Measurements from ENCODE around the gene CUZD1.

The CUZD1 gene

GRCh38 chr10:122854648-122855047 is 9.0 kb upstream of the CUZD1 start:
- H3K4me1 ChIP-seq (ENCODE audit: control insufficient read depth, insufficient read depth, low read length): peaks cover 5% of the 10 kb centered on the region; the same call in 1 of the 2 replicates
- no peaks in the 10 kb centered on the region for H3K36me3 ChIP-seq (ENCODE audit: control insufficient read depth, insufficient read depth, low read length)
- no peaks in the 10 kb centered on the region for H3K27me3 ChIP-seq (ENCODE audit: control insufficient read depth, insufficient read depth, low read length)
- H3K9ac ChIP-seq (ENCODE audit: low read depth, low read length): no peak overlapping the region
- H3K27ac ChIP-seq (ENCODE audit: low read depth, low read length): no peak overlapping the region
- H3K9me3 ChIP-seq (ENCODE audit: control insufficient read depth, insufficient read depth, low read length): no peaks in the 10 kb centered on the region
- H3K4me3 ChIP-seq (ENCODE audit: low read depth, low read length): no peak overlapping the region

- no peak overlapping the region for H3K27ac ChIP-seq (ENCODE audit: low read depth, low read length)
Observed at GRCh38 chr10:122853665-122854313, 8.1 kb upstream of the CUZD1 start.

GRCh38 chr10:122852261-122852660 is 6.6 kb upstream of the CUZD1 start:
- Histone ChIP-seq H3K27ac (ENCODE audit: low read depth, low read length) (peak overlapping the region; percentile 15), H3K4me1 (ENCODE audit: control insufficient read depth, insufficient read depth, low read length) (peaks cover 5% of the 10 kb centered on the region; the same call in 1 of the 2 replicates), H3K27me3 (ENCODE audit: control insufficient read depth, insufficient read depth, low read length) (no peaks in the 10 kb centered on the region), H3K4me3 (ENCODE audit: low read depth, low read length) (no peak overlapping the region), H3K36me3 (ENCODE audit: control insufficient read depth, insufficient read depth, low read length) (no peaks in the 10 kb centered on the region), H3K9me3 (ENCODE audit: control insufficient read depth, insufficient read depth, low read length) (no peaks in the 10 kb centered on the region), H3K9ac (ENCODE audit: low read depth, low read length) (no peak overlapping the region)

More at GRCh38 chr10:122853665-122854313, 8.1 kb upstream of the CUZD1 start:
- no peak overlapping the region for H3K9ac ChIP-seq (ENCODE audit: low read depth, low read length)
- no peaks in the 10 kb centered on the region for H3K36me3 ChIP-seq (ENCODE audit: control insufficient read depth, insufficient read depth, low read length)
- H3K9me3 ChIP-seq (ENCODE audit: control insufficient read depth, insufficient read depth, low read length): no peaks in the 10 kb centered on the region
- no peaks in the 10 kb centered on the region for H3K27me3 ChIP-seq (ENCODE audit: control insufficient read depth, insufficient read depth, low read length)
- peaks cover 5% of the 10 kb centered on the region; the same call in 1 of the 2 replicates for H3K4me1 ChIP-seq (ENCODE audit: control insufficient read depth, insufficient read depth, low read length)
- H3K4me3 ChIP-seq (ENCODE audit: low read depth, low read length): no peak overlapping the region

- Histone ChIP-seq H3K9me3 (ENCODE audit: control insufficient read depth, insufficient read depth, low read length) (no peaks in the 10 kb centered on the region), H3K27ac (ENCODE audit: low read depth, low read length) (no peak overlapping the region), H3K36me3 (ENCODE audit: control insufficient read depth, insufficient read depth, low read length) (no peaks in the 10 kb centered on the region), H3K27me3 (ENCODE audit: control insufficient read depth, insufficient read depth, low read length) (no peaks in the 10 kb centered on the region), H3K9ac (ENCODE audit: low read depth, low read length) (no peak overlapping the region), H3K4me1 (ENCODE audit: control insufficient read depth, insufficient read depth, low read length) (peaks cover 13% of the 10 kb centered on the region; the same call in 1 of the 2 replicates), H3K4me3 (ENCODE audit: low read depth, low read length) (no peak overlapping the region)
Observed at GRCh38 chr10:122850705-122851640, 5.3 kb upstream of the CUZD1 start.

- Histone ChIP-seq H3K9ac (ENCODE audit: low read depth, low read length) (no peak overlapping the region), H3K36me3 (ENCODE audit: control insufficient read depth, insufficient read depth, low read length) (no peaks in the 10 kb centered on the region), H3K27ac (ENCODE audit: low read depth, low read length) (no peak overlapping the region), H3K9me3 (ENCODE audit: control insufficient read depth, insufficient read depth, low read length) (no peaks in the 10 kb centered on the region), H3K4me3 (ENCODE audit: low read depth, low read length) (no peak overlapping the region), H3K4me1 (ENCODE audit: control insufficient read depth, insufficient read depth, low read length) (peaks cover 20% of the 10 kb centered on the region; the same call in 1 of the 2 replicates), H3K27me3 (ENCODE audit: control insufficient read depth, insufficient read depth, low read length) (no peaks in the 10 kb centered on the region)
Observed at GRCh38 chr10:122849900-122850605, 4.4 kb upstream of the CUZD1 start.

- Histone ChIP-seq H3K27me3 (ENCODE audit: control insufficient read depth, insufficient read depth, low read length) (no peaks in the 10 kb centered on the region), H3K27ac (ENCODE audit: low read depth, low read length) (no peak overlapping the region), H3K4me1 (ENCODE audit: control insufficient read depth, insufficient read depth, low read length) (peaks cover 20% of the 10 kb centered on the region; the same call in 1 of the 2 replicates), H3K36me3 (ENCODE audit: control insufficient read depth, insufficient read depth, low read length) (no peaks in the 10 kb centered on the region), H3K9me3 (ENCODE audit: control insufficient read depth, insufficient read depth, low read length) (no peaks in the 10 kb centered on the region), H3K9ac (ENCODE audit: low read depth, low read length) (no peak overlapping the region), H3K4me3 (ENCODE audit: low read depth, low read length) (no peak overlapping the region)
Observed at GRCh38 chr10:122849090-122849489, 3.4 kb upstream of the CUZD1 start.

- Histone ChIP-seq H3K27me3 (ENCODE audit: control insufficient read depth, insufficient read depth, low read length) (no peaks in the 10 kb centered on the region), H3K9me3 (ENCODE audit: control insufficient read depth, insufficient read depth, low read length) (peaks cover 2% of the 10 kb centered on the region; the same call in 1 of the 2 replicates), H3K36me3 (ENCODE audit: control insufficient read depth, insufficient read depth, low read length) (no peaks in the 10 kb centered on the region), H3K4me1 (ENCODE audit: control insufficient read depth, insufficient read depth, low read length) (peaks cover 20% of the 10 kb centered on the region; the same call in 1 of the 2 replicates), H3K9ac (ENCODE audit: low read depth, low read length) (no peak overlapping the region), H3K4me3 (ENCODE audit: low read depth, low read length) (no peak overlapping the region), H3K27ac (ENCODE audit: low read depth, low read length) (no peak overlapping the region)
Observed at GRCh38 chr10:122847782-122848604, 2.3 kb upstream of the CUZD1 start.

- Histone ChIP-seq H3K4me1 (ENCODE audit: control insufficient read depth, insufficient read depth, low read length) (0 out of 2 replicates have a peak, but pooled peaks cover 16% of the 10 kb centered on the region), H3K9me3 (ENCODE audit: control insufficient read depth, insufficient read depth, low read length) (peaks cover 7% of the 10 kb centered on the region), H3K4me3 (ENCODE audit: low read depth, low read length) (no peak overlapping the region), H3K9ac (ENCODE audit: low read depth, low read length) (no peak overlapping the region), H3K27ac (ENCODE audit: low read depth, low read length) (no peak overlapping the region), H3K27me3 (ENCODE audit: control insufficient read depth, insufficient read depth, low read length) (no peaks in the 10 kb centered on the region), H3K36me3 (ENCODE audit: control insufficient read depth, insufficient read depth, low read length) (peaks cover 5% of the 10 kb centered on the region; the same call in 1 of the 2 replicates)
Observed at GRCh38 chr10:122844146-122844545, 1.5 kb downstream of the CUZD1 start.

- no peaks in the 10 kb centered on the region for H3K27me3 ChIP-seq (ENCODE audit: control insufficient read depth, insufficient read depth, low read length)
Observed at GRCh38 chr10:122841569-122841968, 4.1 kb downstream of the CUZD1 start.

GRCh38 chr10:122839505-122839904 is 6.2 kb downstream of the CUZD1 start:
- no peak overlapping the region for H3K27ac ChIP-seq (ENCODE audit: low read depth, low read length)
- H3K9ac ChIP-seq (ENCODE audit: low read depth, low read length): no peak overlapping the region
- no peaks in the 10 kb centered on the region for H3K27me3 ChIP-seq (ENCODE audit: control insufficient read depth, insufficient read depth, low read length)
- H3K9me3 ChIP-seq (ENCODE audit: control insufficient read depth, insufficient read depth, low read length): peaks cover 7% of the 10 kb centered on the region
- H3K4me3 ChIP-seq (ENCODE audit: low read depth, low read length): no peak overlapping the region
- no peaks in the 10 kb centered on the region for H3K4me1 ChIP-seq (ENCODE audit: control insufficient read depth, insufficient read depth, low read length)
- H3K36me3 ChIP-seq (ENCODE audit: control insufficient read depth, insufficient read depth, low read length): peaks cover 42% of the 10 kb centered on the region

More at GRCh38 chr10:122841569-122841968, 4.1 kb downstream of the CUZD1 start:
- no peak overlapping the region for H3K9ac ChIP-seq (ENCODE audit: low read depth, low read length)
- H3K27ac ChIP-seq (ENCODE audit: low read depth, low read length): no peak overlapping the region
- H3K36me3 ChIP-seq (ENCODE audit: control insufficient read depth, insufficient read depth, low read length): peaks cover 27% of the 10 kb centered on the region; the same call in 1 of the 2 replicates
- no peak overlapping the region for H3K4me3 ChIP-seq (ENCODE audit: low read depth, low read length)
- H3K4me1 ChIP-seq (ENCODE audit: control insufficient read depth, insufficient read depth, low read length): 0 out of 2 replicates have a peak, but pooled peaks cover 12% of the 10 kb centered on the region
- peaks cover 7% of the 10 kb centered on the region for H3K9me3 ChIP-seq (ENCODE audit: control insufficient read depth, insufficient read depth, low read length)

Measured in HUES48 (cell line).